Cardiac muscle cell (in vitro differentiated cells and primary cell): ENCODE data around the gene SLC6A17. TPM values are rescaled to one million over a fixed set of nuclear protein-coding genes. Genes with fewer than 3 reads are reported as not detected.

Experiments used
- DNase-seq, 2 donors: peaks; one replicate each; pipeline versions ENCODE4 v3.0.0 to v3.0.0-alpha.2; 2010 to 2017; ENCODE audit warnings: low read depth in 1 of 2, low spot score in 1 of 2
- H3K27ac ChIP-seq: fragments of 200-600 bp; sonication (generic); 2 replicates; pipeline ENCODE4 v1.5.1; 2016
- H3K27me3 ChIP-seq: fragments of 200-600 bp; sonication (generic); 2 replicates; pipeline ENCODE4 v1.6.0; 2016; ENCODE audit warnings: control low read depth
- H3K36me3 ChIP-seq: fragments of 200-600 bp; sonication (generic); 2 replicates; pipeline ENCODE4 v1.5.1; 2016; ENCODE audit warnings: control low read depth
- H3K4me1 ChIP-seq: fragments of 200-600 bp; sonication (generic); 2 replicates; pipeline ENCODE4 v1.8.1; 2017; ENCODE audit warnings: low read depth, mild to moderate bottlenecking, mixed run types
- H3K4me3 ChIP-seq: fragments of 200-600 bp; sonication (generic); 2 replicates; pipeline ENCODE4 v1.5.1; 2016; ENCODE audit warnings: mild to moderate bottlenecking
- H3K9me3 ChIP-seq: fragments of 200-600 bp; sonication (generic); 2 replicates; pipeline ENCODE4 v1.5.1; 2017; ENCODE audit warnings: low read depth, mild to moderate bottlenecking, control low read depth
- polyA plus RNA-seq: library from polyadenylated mRNA; unstranded; fragments of >200 nt; fragmentation: Nextera tagmentation; extraction: Ambion mirVana; gene quantifications from 2 replicates; pipeline ENCODE4 v1.2.1, GENCODE V29; 2016
- total RNA-seq: library from RNA; depleted of rRNA; stranded (reverse); fragments of >200 nt; gene quantifications from 2 replicates; pipeline ENCODE4 v1.2.3, GENCODE V29; 2016
- TF ChIP-seq, protein P1 (sequence below): IDR thresholded peaks from 2 replicates; pipeline ENCODE4 v1.5.1; 2012; ENCODE audit warnings: low read depth, mild to moderate bottlenecking, low read length

SLC6A17 gene
- total and polyA plus RNA-seq, 2 experiments from 2014 or later: 0.06 TPM; not detected in 1

DNA sequence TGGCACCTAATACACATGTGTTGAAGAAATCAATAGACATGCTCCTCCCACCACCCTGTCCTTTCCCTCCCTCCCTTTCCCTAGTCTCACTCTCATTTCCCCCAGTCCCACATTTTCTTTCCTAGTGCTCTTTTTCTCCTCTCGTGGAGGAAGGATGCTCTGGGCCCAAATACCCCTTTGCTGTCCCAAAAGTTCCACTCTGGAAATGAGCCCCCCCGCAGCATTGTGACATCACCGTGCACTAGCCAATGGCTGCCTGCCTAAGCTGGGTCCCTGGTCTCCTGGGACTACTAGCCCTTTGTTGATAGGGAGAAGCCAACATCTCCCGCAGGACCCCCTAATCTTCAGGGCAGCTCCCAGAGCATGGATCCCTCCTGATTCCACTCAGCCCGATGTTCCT lies 38.2 kb upstream of the SLC6A17 start, which contains the start of gene UBL4B:
Gene UBL4B, plus strand, starts transcription at position 301 of the 400 bp plus-strand sequence. Its CDS starts 92 bp downstream, at position 393.
- Histone ChIP-seq H3K4me3 (no peak within 1 kb of the TSS), H3K36me3 (no peaks in the 10 kb centered on the region), H3K27me3 (peaks cover 8% of the 10 kb centered on the region), H3K9me3 (no peaks in the 10 kb centered on the region), H3K4me1 (peaks cover 3% of the 10 kb centered on the region), H3K27ac (no peak within 1 kb of the TSS)
- TF ChIP-seq, protein P1, sequence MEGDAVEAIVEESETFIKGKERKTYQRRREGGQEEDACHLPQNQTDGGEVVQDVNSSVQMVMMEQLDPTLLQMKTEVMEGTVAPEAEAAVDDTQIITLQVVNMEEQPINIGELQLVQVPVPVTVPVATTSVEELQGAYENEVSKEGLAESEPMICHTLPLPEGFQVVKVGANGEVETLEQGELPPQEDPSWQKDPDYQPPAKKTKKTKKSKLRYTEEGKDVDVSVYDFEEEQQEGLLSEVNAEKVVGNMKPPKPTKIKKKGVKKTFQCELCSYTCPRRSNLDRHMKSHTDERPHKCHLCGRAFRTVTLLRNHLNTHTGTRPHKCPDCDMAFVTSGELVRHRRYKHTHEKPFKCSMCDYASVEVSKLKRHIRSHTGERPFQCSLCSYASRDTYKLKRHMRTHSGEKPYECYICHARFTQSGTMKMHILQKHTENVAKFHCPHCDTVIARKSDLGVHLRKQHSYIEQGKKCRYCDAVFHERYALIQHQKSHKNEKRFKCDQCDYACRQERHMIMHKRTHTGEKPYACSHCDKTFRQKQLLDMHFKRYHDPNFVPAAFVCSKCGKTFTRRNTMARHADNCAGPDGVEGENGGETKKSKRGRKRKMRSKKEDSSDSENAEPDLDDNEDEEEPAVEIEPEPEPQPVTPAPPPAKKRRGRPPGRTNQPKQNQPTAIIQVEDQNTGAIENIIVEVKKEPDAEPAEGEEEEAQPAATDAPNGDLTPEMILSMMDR: no peak
- no peak for DNase-seq

GRCh38 chr1:110112656-110113055 lies 37.6 kb upstream of the SLC6A17 start:
- Histone ChIP-seq H3K27ac (no peak overlapping the region), H3K4me3 (no peak overlapping the region), H3K36me3 (no peaks in the 10 kb centered on the region), H3K27me3 (peaks cover 8% of the 10 kb centered on the region), H3K9me3 (no peaks in the 10 kb centered on the region), H3K4me1 (peaks cover 3% of the 10 kb centered on the region)
- TF ChIP-seq, protein P1: no peak
- no peak for DNase-seq

DNA sequence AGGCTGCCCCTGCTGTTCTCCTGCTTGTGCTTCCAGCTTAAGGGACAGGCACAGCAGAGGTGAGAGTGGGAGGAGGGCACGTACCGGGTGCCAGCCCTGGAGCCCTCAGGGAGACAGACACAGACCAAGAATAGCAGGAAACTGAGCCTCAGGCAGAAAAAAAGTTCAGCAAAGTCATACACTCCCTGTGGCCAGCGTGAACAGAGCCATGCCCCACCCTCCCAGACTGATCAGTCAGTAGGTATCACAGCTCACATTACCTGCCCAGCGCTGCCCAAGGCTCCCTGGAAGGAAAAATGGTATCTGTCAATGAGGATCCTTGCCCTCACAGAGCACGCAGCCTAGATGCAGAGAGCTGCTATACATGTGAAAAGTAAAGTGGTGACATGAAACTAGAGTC lies 36.7 kb upstream of the SLC6A17 start:
- DNase-seq: no peak

GRCh38 chr1:110114173-110114572 lies 36.1 kb upstream of the SLC6A17 start:
- DNase-seq: no peak
- TF ChIP-seq, protein P1: no peak
- H3K4me1 ChIP-seq: peaks cover 3% of the 10 kb centered on the region

More for the DNA sequence above, 36.7 kb upstream of the SLC6A17 start:
- Histone ChIP-seq H3K27me3 (peaks cover 6% of the 10 kb centered on the region), H3K4me1 (peaks cover 3% of the 10 kb centered on the region), H3K4me3 (no peak overlapping the region), H3K9me3 (no peaks in the 10 kb centered on the region), H3K27ac (no peak overlapping the region), H3K36me3 (no peaks in the 10 kb centered on the region)
- TF ChIP-seq, protein P1: no peak

GRCh38 chr1:110114784-110115183 lies 35.5 kb upstream of the SLC6A17 start:
- TF ChIP-seq, protein P1: no peak
- no peaks in the 10 kb centered on the region for H3K27me3 ChIP-seq
- H3K9me3 ChIP-seq: no peaks in the 10 kb centered on the region
- H3K4me1 ChIP-seq: peaks cover 3% of the 10 kb centered on the region
- H3K36me3 ChIP-seq: no peaks in the 10 kb centered on the region
- DNase-seq: no peak
- H3K4me3 ChIP-seq: no peak overlapping the region
- no peak overlapping the region for H3K27ac ChIP-seq

More at GRCh38 chr1:110114173-110114572, 36.1 kb upstream of the SLC6A17 start:
- Histone ChIP-seq H3K4me3 (no peak overlapping the region), H3K27me3 (peaks cover under 1% of the 10 kb centered on the region), H3K27ac (no peak overlapping the region), H3K9me3 (no peaks in the 10 kb centered on the region), H3K36me3 (no peaks in the 10 kb centered on the region)
